AG10803 (cell line): ENCODE results near the gene SOX14.

Experiments used
- DNase-seq: peaks from one replicate; pipeline ENCODE4 v3.0.0; 2010; ENCODE audit warnings: low read depth
- H3K4me3 ChIP-seq: 2 replicates; pipeline ENCODE4 v1.5.1; 2011; ENCODE audit warnings: mild to moderate bottlenecking, low read length, control low read depth
- TF ChIP-seq, protein P1 (sequence below): conservative IDR thresholded peaks from 2 replicates; pipeline ENCODE4 v1.5.1; 2011; ENCODE audit warnings: mild to moderate bottlenecking, low read length, control low read depth, inconsistent platforms

SOX14 gene

DNA sequence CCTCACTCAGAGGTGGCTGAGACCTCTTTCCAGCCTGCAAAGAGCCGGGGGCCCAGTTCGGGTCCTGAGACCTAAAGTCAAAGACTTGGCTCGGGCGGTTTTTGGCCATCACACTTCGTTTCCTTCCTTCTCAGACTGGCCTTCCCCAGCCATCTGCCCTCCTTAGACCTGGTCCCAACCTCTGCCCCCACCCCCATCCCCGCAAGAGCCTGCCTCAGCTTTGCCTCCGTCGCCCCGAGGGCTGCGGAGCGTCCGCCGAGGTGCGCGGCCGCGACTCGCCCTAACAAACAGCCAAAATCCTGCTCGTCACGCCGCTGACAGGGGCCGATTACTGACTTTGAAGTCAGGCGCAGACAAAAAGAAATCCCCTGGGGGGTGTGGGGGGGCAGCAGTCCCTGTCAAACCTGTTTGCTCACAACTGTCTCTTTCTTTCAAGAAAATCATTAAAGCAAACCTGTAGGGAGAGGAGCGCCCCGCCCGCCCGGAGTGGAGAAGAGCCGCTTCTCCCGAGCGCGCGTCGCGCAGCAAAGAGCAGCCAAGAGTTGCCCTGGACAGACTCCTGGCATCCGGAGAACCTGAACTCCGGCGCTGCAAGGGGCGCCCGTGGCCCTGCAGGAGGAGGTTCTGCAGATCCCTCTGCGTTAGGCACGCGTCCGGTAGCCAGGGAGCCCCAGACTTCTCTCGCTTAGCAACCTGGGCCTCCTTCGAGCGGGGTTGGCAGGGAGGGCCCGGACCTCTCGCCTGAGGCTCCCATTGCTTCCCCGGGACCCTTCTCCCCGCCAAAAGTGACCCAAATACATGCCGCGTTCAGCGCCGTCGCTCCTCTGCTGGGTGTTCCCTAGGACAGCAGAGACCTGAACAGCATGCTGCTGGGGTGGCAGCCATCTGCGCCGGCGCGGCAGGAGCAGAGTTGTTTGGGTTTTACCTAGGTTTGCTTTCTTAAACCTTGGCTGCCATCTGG, 4.5 kb downstream of the SOX14 start:
- peak overlapping the region; percentile 53 for H3K4me3 ChIP-seq
- no peak for DNase-seq
- TF ChIP-seq, protein P1, sequence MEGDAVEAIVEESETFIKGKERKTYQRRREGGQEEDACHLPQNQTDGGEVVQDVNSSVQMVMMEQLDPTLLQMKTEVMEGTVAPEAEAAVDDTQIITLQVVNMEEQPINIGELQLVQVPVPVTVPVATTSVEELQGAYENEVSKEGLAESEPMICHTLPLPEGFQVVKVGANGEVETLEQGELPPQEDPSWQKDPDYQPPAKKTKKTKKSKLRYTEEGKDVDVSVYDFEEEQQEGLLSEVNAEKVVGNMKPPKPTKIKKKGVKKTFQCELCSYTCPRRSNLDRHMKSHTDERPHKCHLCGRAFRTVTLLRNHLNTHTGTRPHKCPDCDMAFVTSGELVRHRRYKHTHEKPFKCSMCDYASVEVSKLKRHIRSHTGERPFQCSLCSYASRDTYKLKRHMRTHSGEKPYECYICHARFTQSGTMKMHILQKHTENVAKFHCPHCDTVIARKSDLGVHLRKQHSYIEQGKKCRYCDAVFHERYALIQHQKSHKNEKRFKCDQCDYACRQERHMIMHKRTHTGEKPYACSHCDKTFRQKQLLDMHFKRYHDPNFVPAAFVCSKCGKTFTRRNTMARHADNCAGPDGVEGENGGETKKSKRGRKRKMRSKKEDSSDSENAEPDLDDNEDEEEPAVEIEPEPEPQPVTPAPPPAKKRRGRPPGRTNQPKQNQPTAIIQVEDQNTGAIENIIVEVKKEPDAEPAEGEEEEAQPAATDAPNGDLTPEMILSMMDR, result no peak

DNA sequence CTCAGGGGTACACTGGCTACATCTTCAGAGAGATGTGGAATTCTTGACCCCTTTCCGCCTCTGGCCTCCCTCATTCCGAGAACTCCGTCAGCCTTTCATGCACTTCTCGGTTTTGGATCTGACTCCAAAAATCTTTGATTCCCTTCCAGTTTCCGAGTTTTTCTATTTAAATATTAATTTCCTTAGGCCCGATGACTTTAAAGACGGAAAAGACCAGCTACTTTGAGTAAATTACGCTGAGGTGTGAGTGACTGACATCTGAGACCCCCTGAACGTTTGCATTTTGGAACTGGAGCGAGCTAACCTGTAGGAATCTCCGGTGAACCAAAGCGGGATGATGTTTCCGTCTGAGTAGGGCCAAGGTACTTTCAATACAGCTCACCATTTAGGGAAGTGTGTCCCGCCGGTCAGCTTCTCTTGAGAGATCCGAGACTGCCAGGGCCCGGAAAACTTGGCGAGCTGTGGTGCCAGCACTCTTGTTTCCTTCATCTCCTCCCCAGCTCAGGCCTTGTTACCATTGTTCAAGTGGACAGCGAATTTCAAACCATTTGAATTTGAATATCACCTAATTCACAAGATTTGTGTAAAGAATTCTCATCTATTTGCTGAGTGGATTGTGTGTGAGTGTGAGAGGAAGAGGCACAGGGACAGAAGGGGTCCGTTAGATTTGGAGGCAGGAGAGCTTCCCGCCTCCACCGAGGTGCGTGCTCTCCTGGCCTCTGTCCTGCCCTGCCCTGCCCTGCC, 5.4 kb downstream of the SOX14 start:
- TF ChIP-seq, protein P1, result no peak
- H3K4me3 ChIP-seq, result no peak overlapping the region
- no peak for DNase-seq

DNA sequence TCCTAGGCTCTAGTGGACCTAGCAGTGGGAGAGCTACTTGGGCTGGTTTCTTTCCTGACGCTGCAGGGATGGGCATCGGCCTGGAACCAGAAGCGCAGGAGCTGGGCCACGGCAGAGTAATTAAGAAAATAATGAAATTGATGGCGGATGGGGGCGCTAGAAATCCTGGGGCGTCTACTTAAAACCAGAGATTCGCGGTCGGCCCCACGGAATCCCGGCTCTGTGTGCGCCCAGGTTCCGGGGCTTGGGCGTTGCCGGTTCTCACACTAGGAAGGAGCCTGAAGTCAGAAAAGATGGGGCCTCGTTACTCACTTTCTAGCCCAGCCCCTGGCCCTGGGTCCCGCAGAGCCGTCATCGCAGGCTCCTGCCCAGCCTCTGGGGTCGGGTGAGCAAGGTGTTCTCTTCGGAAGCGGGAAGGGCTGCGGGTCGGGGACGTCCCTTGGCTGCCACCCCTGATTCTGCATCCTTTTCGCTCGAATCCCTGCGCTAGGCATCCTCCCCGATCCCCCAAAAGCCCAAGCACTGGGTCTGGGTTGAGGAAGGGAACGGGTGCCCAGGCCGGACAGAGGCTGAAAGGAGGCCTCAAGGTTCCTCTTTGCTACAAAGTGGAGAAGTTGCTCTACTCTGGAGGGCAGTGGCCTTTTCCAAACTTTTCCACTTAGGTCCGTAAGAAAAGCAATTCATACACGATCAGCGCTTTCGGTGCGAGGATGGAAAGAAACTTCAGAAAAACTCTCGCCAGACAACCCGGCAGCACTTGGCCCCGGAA, 6.1 kb downstream of the SOX14 start:
- TF ChIP-seq, protein P1, result no peak
- H3K4me3 ChIP-seq, result no peak overlapping the region
- no peak for DNase-seq

DNA sequence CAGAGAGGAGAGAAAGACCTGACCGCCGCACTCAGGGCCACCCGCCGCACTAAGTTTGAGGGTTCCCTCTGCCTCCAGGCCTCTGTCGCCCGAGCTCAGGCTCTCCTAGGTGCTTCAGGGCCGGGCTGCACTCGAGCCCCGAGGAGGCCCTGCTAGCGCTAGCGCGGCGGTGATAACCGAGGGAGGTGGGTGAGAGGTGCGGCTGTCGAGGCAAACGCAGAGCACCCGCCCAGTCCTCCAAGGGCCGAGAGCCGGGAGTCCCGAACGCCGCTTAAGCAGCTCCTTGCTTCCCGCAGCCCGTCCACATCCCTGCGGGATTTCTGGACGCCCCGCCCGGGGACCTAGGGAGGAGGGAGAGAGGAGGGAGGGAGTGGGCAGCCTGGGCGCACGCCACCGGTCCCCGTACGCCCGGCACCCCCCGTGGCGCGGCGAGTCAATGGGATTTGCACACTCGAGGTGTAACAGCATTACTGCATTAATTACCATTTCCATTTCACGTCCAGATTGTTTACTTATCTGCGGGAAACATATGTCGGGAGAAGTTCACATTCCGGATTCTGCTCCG, 6.8 kb downstream of the SOX14 start:
- TF ChIP-seq, protein P1, result no peak
- no peak overlapping the region; the same call in 1 of the 2 replicates for H3K4me3 ChIP-seq
- no peak for DNase-seq

DNA sequence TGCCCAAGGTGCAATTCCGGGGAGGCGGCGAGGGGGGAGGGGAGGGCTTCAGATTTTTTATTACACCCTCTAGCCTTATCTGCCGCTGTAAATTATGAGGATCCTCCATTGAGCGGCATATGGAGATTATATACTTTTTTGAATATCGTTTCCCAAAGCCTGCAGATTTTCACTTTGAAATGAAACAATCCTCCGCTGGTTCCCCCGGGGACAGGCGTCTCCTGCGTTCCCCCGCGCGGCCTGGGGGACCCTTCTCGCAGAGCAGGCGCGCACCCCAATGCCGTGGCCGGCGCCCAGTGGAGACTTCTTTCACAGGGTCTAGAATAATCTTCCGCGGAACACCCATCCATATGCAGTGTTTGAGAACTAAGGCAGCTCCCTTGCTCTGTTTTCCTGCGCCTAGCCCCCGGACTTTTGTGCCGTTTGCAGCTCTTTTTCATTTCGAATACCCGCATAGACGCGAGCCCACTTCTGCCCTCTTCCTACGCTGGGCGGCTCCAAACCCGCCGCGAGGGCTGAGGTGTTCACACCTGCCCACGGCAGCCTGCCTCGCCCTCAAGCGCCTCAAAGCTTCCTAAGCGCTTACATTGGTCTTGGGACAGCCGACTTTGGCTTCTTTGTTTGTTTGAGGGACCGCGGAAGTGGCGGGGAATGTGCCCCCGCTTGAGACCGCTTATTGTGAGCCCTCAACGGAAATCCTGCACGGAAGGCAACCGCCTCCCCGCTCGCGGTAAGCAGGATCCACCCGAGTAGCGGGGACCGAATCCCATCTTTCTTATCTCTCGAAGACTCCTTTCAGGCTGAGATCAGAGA, 7.5 kb downstream of the SOX14 start:
- no peak for DNase-seq
- TF ChIP-seq, protein P1, result no peak
- H3K4me3 ChIP-seq, result no peak overlapping the region
